Activated CD8-positive, alpha-beta T cell treated with anti-CD3 and anti-CD28 coated beads for 36 hours (primary cell): ENCODE results near the gene MICAL2. TPM values are rescaled to one million over a fixed set of nuclear protein-coding genes. Genes with fewer than 3 reads are reported as not detected.

ENCODE experiments used
- ATAC-seq: fragments of 200-7000 bp; cut with Tn5 transposase; one replicate; pipeline ENCODE4 v1.10.0; 2021; ENCODE audit warnings: mild to moderate bottlenecking, moderate library complexity
- CTCF ChIA-PET: fragments of 350-600 bp; sonication (Branson Sonifier 250); formaldehyde crosslinking; loops from one replicate; lab custom pipeline; 2021; ENCODE audit warnings: antibody characterized with exemption; lab: Charles Lee
- POLR2A ChIA-PET: fragments of 350-600 bp; sonication (Branson Sonifier 250); formaldehyde crosslinking; loops from one replicate; lab custom pipeline; 2021; ENCODE audit warnings: antibody characterized with exemption; lab: Charles Lee
- DNase-seq: peaks from one replicate; pipeline ENCODE4 v3.0.0-alpha.2; 2020
- H3K27ac Mint-ChIP-seq: one replicate; pipeline ENCODE4 v1.8.0; 2021; ENCODE audit warnings: mild to moderate bottlenecking, mixed read lengths
- H3K27me3 Mint-ChIP-seq: one replicate; pipeline ENCODE4 v1.8.0; 2021; ENCODE audit warnings: mixed read lengths
- H3K36me3 Mint-ChIP-seq: one replicate; pipeline ENCODE4 v1.8.0; 2021; ENCODE audit warnings: low read depth, mixed read lengths
- H3K4me1 Mint-ChIP-seq: one replicate; pipeline ENCODE4 v1.8.0; 2021; ENCODE audit warnings: low read depth, mixed read lengths
- H3K4me3 Mint-ChIP-seq: one replicate; pipeline ENCODE4 v1.8.0; 2021; ENCODE audit warnings: mild to moderate bottlenecking, moderate library complexity, mixed read lengths
- H3K9me3 Mint-ChIP-seq: one replicate; pipeline ENCODE4 v1.8.0; 2021; ENCODE audit warnings: mixed read lengths
- CTCF ChIP-seq: fragments of 200-600 bp; IDR thresholded peaks from one replicate; pipeline ENCODE4 v1.8.0; 2022; ENCODE audit warnings: antibody characterized with exemption, mild to moderate bottlenecking
- intact Hi-C: fragments of 100-400 bp; cut with micrococcal nuclease; formaldehyde crosslinking; loops from one replicate; pipeline ENCODE4 v1.10.0; 2022
- total RNA-seq, 2 experiments: library from RNA; stranded (reverse); gene quantifications; one replicate each; pipeline ENCODE4 v1.2.3, GENCODE V29; 2021

The MICAL2 gene
- total RNA-seq, 2 experiments from 2014 or later, result 99.8 to 105 TPM

DNA sequence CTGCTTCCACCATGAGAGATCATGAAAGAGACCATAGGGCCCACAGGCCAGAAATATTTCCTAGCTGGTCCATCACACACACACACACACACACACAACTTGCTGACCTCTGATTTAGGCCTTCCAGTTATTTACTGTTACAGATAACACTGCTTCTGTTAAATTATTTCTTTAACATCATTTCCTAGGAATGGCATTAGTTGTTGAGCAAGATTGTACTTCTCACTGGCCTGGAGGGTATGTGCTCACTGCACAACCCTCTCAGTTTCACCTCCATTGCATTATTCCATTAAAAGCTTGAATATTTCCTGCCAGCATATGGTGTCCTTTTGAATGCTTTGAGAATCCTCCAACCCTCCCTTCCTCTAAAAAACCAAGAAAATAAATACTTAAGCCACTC, 104.4 kb downstream of the MICAL2 start:
- H3K27me3 Mint-ChIP-seq, result no peaks in the 10 kb centered on the region
- H3K27ac Mint-ChIP-seq, result peak overlapping the region; percentile 12
- POLR2A ChIA-PET, result interaction anchor here (0.9 to 2.0 kb wide), 4 partner anchors 10 to 24 kb away, joined by 3 to 11 read pairs (median 4); no protein-coding TSS in a partner anchor
- H3K36me3 Mint-ChIP-seq, result peaks cover 56% of the 10 kb centered on the region
- ATAC-seq, result no peak
- no peak for DNase-seq
- no peak overlapping the region for H3K4me3 Mint-ChIP-seq
- no peaks in the 10 kb centered on the region for H3K9me3 Mint-ChIP-seq
- H3K4me1 Mint-ChIP-seq, result peaks cover 30% of the 10 kb centered on the region
- no peak for TF ChIP-seq CTCF
- CTCF ChIA-PET, result interaction anchor here (1.5 to 2.0 kb wide), 3 partner anchors 9 to 163 kb away, joined by 3 to 11 read pairs (median 6); no protein-coding TSS in a partner anchor
- intact Hi-C loops, result no loop called here

DNA sequence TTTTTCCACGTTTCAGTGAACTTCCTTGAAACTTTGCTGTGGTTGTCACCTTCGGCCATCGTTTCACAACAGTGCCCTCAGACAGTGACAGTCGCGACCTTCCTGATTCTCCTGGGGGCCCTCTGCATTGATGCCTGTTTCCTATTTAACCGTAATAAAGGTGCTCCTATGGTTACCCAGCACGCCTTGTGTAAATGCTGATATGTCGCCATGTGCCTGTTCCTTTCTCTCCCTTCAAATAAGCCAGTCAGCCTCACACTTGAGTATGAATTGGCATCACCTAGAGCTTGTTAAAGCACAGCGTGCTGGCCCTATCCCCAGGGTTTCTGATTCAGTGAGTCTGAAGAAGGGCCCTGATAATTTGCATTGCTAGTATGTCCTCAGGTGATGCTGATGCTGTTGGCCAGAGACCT, 104.8 kb downstream of the MICAL2 start:
- DNase-seq (no peak), ATAC-seq (peak; percentile 11)
- ChIA-PET POLR2A (interaction anchor here (0.9 to 2.0 kb wide), 4 partner anchors 9 to 25 kb away, joined by 3 to 11 read pairs (median 4); no protein-coding TSS in a partner anchor), CTCF (interaction anchor here (1.2 to 2.0 kb wide), 4 partner anchors 9 to 164 kb away, joined by 3 to 11 read pairs (median 5); no protein-coding TSS in a partner anchor)
- no peak overlapping the region for H3K4me3 Mint-ChIP-seq
- no peak for TF ChIP-seq CTCF
- H3K27me3 Mint-ChIP-seq, result no peaks in the 10 kb centered on the region
- intact Hi-C loops, result no loop called here
- peaks cover 53% of the 10 kb centered on the region for H3K36me3 Mint-ChIP-seq
- peak overlapping the region; percentile 12 for H3K27ac Mint-ChIP-seq
- H3K4me1 Mint-ChIP-seq, result peaks cover 30% of the 10 kb centered on the region
- no peaks in the 10 kb centered on the region for H3K9me3 Mint-ChIP-seq

- intact Hi-C loops, result no loop called here
- no peak for DNase-seq
- Mint-ChIP-seq H3K27ac (no peak overlapping the region), H3K4me3 (no peak overlapping the region), H3K9me3 (no peaks in the 10 kb centered on the region), H3K27me3 (no peaks in the 10 kb centered on the region), H3K4me1 (peaks cover 32% of the 10 kb centered on the region), H3K36me3 (peaks cover 51% of the 10 kb centered on the region)
- ChIA-PET CTCF (interaction anchor here (1.2 to 1.6 kb wide), 3 partner anchors 21 to 165 kb away, joined by 3 to 6 read pairs (median 4); no protein-coding TSS in a partner anchor), POLR2A (interaction anchor here (0.8 to 2.0 kb wide), 3 partner anchors 9 to 25 kb away, joined by 3 to 11 read pairs (median 4); no protein-coding TSS in a partner anchor)
- TF ChIP-seq CTCF, result no peak
- no peak for ATAC-seq
Observed at GRCh38 chr11:12216041-12216451, 105.7 kb downstream of the MICAL2 start.

DNA sequence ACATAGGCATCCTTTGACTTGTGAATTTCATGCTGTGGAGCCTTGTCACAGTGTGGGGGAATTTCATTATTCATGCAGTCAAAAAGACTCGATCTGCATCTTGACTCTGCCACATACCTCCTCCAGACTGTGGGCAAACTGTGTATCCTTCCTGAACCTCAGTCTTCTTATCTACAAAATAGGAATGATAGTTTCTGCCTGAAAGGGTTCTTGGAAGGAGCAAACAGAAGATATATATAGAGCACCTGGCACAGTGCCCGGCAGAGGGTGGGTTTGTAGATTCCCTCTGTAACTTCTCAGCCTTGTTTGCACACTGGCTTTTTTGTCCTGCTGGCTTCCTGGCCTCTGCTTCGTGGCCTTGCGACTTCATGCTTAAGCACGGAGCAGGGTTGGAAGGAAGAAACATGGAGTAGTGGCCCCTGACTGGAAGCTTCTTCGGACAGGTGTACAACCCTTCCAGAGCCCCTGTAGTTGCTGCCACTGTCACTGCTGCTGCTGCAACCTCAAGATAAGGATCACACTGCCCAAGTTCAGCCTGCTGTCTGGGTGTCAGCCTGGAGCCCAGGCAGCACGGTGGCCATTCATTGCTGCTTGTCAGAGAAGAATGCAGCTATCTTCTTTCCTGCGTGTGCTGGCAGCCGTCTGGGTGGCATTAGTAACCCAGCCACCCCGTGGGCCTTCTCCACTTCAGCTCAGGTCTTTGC, 106.4 kb downstream of the MICAL2 start:
- Mint-ChIP-seq H3K36me3 (peaks cover 59% of the 10 kb centered on the region), H3K27me3 (no peaks in the 10 kb centered on the region), H3K9me3 (no peaks in the 10 kb centered on the region), H3K4me1 (peaks cover 39% of the 10 kb centered on the region), H3K4me3 (no peak overlapping the region), H3K27ac (no peak overlapping the region)
- TF ChIP-seq CTCF, result no peak
- ChIA-PET CTCF (interaction anchor here (1.2 kb wide), 1 partner anchor 20 kb away, joined by 4 read pairs; no protein-coding TSS in a partner anchor), POLR2A (interaction anchor here (0.8 to 1.0 kb wide), 2 partner anchors 73 to 133 kb away, joined by 3 read pairs; no protein-coding TSS in a partner anchor)
- intact Hi-C loops, result no loop called here
- no peak for DNase-seq
- no peak for ATAC-seq
